Neural cell (in vitro differentiated cells): ENCODE data around the gene PHF12.

Experiments used
- CTCF ChIP-seq: fragments of 450-650 bp; IDR thresholded peaks from 2 replicates; pipeline ENCODE4 v1.5.1; 2014; ENCODE audit warnings: antibody characterized with exemption, mild to moderate bottlenecking, moderate library complexity; ENCODE audit not compliant: poor library complexity, severe bottlenecking
- EP300 ChIP-seq: fragments of 450-650 bp; conservative IDR thresholded peaks from 2 replicates; pipeline ENCODE4 v1.6.1; 2014; ENCODE audit warnings: antibody characterized with exemption, mild to moderate bottlenecking, moderate library complexity; ENCODE audit not compliant: poor library complexity, severe bottlenecking
- EZH2 ChIP-seq: fragments of 200-600, 300-800 bp; shearing (Covaris generic), sonication (generic); IDR thresholded peaks from 2 replicates; pipeline ENCODE4 v1.6.1; 2014; ENCODE audit warnings: antibody characterized with exemption, low read length, borderline replicate concordance, mild to moderate bottlenecking; ENCODE audit not compliant: insufficient read depth, poor library complexity, severe bottlenecking
- MXI1 ChIP-seq: fragments of 450-650 bp; conservative IDR thresholded peaks from 2 replicates; pipeline ENCODE4 v1.6.1; 2014; ENCODE audit warnings: antibody characterized with exemption, mild to moderate bottlenecking; ENCODE audit not compliant: poor library complexity, severe bottlenecking
- POLR2AphosphoS5 ChIP-seq: IDR thresholded peaks from 2 replicates; pipeline ENCODE4 v1.6.1; 2012
- RAD21 ChIP-seq: fragments of 450-650 bp; conservative IDR thresholded peaks from 2 replicates; pipeline ENCODE4 v1.6.1; 2014; ENCODE audit warnings: antibody characterized with exemption, mild to moderate bottlenecking, moderate library complexity
- TAF1 ChIP-seq: IDR thresholded peaks from 2 replicates; pipeline ENCODE4 v1.6.1; 2012; ENCODE audit warnings: low read depth

GRCh38 chr17:28944343-28944742, 7.0 kb downstream of the PHF12 start:
- no peak for TF ChIP-seq TAF1
- TF ChIP-seq CTCF: no peak
- TF ChIP-seq RAD21: no peak
- no peak for TF ChIP-seq EP300
- TF ChIP-seq POLR2AphosphoS5: no peak
- TF ChIP-seq MXI1: no peak
- no peak for TF ChIP-seq EZH2
